ENCODE measurements around the gene MRPL41.

DNA sequence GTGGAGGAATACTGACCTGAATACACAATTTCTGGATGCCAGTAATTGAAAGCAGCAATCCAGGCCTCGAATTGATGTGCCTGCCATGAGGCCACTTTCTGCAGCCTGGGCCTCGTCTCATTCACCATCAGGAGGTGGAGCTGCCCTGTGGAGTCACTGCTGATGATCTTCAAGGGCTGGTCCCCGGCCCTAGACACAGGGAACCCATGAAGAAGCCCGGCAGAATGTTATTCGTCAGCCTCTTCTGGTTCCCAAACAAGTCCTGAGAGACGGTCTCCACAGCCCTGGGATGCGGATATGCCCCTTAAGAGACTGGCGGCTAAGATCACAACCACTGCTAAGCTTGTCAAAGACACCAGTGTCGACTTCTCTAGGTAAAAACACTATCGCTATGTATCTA is 22.5 kb downstream of the MRPL41 start:
- TF ChIP-seq, protein P1, sequence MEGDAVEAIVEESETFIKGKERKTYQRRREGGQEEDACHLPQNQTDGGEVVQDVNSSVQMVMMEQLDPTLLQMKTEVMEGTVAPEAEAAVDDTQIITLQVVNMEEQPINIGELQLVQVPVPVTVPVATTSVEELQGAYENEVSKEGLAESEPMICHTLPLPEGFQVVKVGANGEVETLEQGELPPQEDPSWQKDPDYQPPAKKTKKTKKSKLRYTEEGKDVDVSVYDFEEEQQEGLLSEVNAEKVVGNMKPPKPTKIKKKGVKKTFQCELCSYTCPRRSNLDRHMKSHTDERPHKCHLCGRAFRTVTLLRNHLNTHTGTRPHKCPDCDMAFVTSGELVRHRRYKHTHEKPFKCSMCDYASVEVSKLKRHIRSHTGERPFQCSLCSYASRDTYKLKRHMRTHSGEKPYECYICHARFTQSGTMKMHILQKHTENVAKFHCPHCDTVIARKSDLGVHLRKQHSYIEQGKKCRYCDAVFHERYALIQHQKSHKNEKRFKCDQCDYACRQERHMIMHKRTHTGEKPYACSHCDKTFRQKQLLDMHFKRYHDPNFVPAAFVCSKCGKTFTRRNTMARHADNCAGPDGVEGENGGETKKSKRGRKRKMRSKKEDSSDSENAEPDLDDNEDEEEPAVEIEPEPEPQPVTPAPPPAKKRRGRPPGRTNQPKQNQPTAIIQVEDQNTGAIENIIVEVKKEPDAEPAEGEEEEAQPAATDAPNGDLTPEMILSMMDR (IDR thresholded peaks at IDR 0.05) = no peak
- no peak for TF ChIP-seq POLR2A (IDR thresholded peaks at IDR 0.05)
